HepG2 (cell line): Measurements from ENCODE around the gene ACBD6. TPM values are rescaled to one million over a fixed set of nuclear protein-coding genes. Genes with fewer than 3 reads are reported as not detected.

Source experiments
- CREB3 ChIP-seq: sonication (generic); formaldehyde crosslinking; IDR thresholded peaks from 2 replicates; pipeline ENCODE4 v1.5.0; 2020; ENCODE audit warnings: missing genetic modification reagents
- FUBP1 ChIP-seq: sonication (generic); formaldehyde crosslinking; IDR thresholded peaks from 2 replicates; pipeline ENCODE4 v1.5.1; 2020; ENCODE audit warnings: missing genetic modification reagents, mild to moderate bottlenecking, borderline replicate concordance
- GATA4 ChIP-seq: sonication (generic); IDR thresholded peaks from 2 replicates; pipeline ENCODE4 v1.6.1; 2016; ENCODE audit warnings: antibody characterized with exemption, low read depth, borderline replicate concordance
- HMG20A ChIP-seq: IDR thresholded peaks from 2 replicates; pipeline ENCODE4 v1.6.1; 2016; ENCODE audit warnings: borderline replicate concordance
- HNF4A ChIP-seq: sonication (generic); formaldehyde crosslinking; IDR thresholded peaks from 2 replicates; pipeline ENCODE4 v1.4.0; 2020; ENCODE audit warnings: missing genetic modification reagents
- NFKB2 ChIP-seq: sonication (generic); formaldehyde crosslinking; IDR thresholded peaks from 2 replicates; pipeline ENCODE4 v1.4.0; 2020; ENCODE audit warnings: missing genetic modification reagents, borderline replicate concordance
- RBM39 ChIP-seq: fragments of 200-400 bp; formaldehyde crosslinking; IDR thresholded peaks from one replicate; pipeline ENCODE4 v1.6.1; 2018; ENCODE audit warnings: antibody characterized with exemption, mild to moderate bottlenecking, low read depth, low read length; ENCODE audit not compliant: poor library complexity, severe bottlenecking
- SKI ChIP-seq: fragments of 450-650 bp; IDR thresholded peaks from one replicate; pipeline ENCODE4 v1.6.1; 2018; ENCODE audit warnings: mild to moderate bottlenecking; ENCODE audit not compliant: partially characterized antibody
- SNAI1 ChIP-seq: sonication (generic); formaldehyde crosslinking; IDR thresholded peaks from 2 replicates; pipeline ENCODE4 v1.5.0; 2020; ENCODE audit warnings: mild to moderate bottlenecking, missing genetic modification reagents, borderline replicate concordance
- STAT5B ChIP-seq: sonication (generic); formaldehyde crosslinking; IDR thresholded peaks from 2 replicates; pipeline ENCODE4 v1.4.0; 2020; ENCODE audit warnings: missing genetic modification reagents
- ZNF629 ChIP-seq: sonication (generic); formaldehyde crosslinking; conservative IDR thresholded peaks from 2 replicates; pipeline ENCODE4 v1.5.0; 2020; ENCODE audit warnings: missing genetic modification reagents
- ZNF740 ChIP-seq: sonication (generic); formaldehyde crosslinking; IDR thresholded peaks from 2 replicates; pipeline ENCODE4 v1.4.0; 2020; ENCODE audit warnings: missing genetic modification reagents
- ZNF773 ChIP-seq: sonication (generic); formaldehyde crosslinking; IDR thresholded peaks from 2 replicates; pipeline ENCODE4 v1.4.0; 2020; ENCODE audit warnings: missing genetic modification reagents, borderline replicate concordance
- ZNF891 ChIP-seq: sonication (generic); formaldehyde crosslinking; IDR thresholded peaks from 2 replicates; pipeline ENCODE4 v1.5.0; 2020; ENCODE audit warnings: mild to moderate bottlenecking, missing genetic modification reagents
- polyA plus RNA-seq, 8 experiments: library from polyadenylated mRNA; depleted of rRNA in 3 of 8; stranded (reverse) in 7 of 8; unstranded in 1 of 8; fragments of >200 nt; fragmentation: Illumina TruSeq in 4 of 8; extraction: Trizol in 4 of 8; gene quantifications; 2 replicates each; pipeline versions ENCODE4 v1.2.1 to v1.2.3, GENCODE V29; 2011 to 2016; ENCODE audit warnings: low read depth in 4 of 8, missing spikeins in 1 of 8, mixed read lengths in 1 of 8; ENCODE audit not compliant: insufficient read depth in 1 of 8
- total RNA-seq, 5 experiments: library from RNA; depleted of rRNA; stranded (reverse); fragments of >200 nt; fragmentation: Illumina TruSeq; extraction: Trizol; gene quantifications; 2 replicates each; pipeline ENCODE4 v1.2.3, GENCODE V29; 2016; ENCODE audit warnings: low read depth in 1 of 5
- TF ChIP-seq, protein P1 (sequence below): sonication (generic); formaldehyde crosslinking; IDR thresholded peaks from 2 replicates; pipeline ENCODE4; 2020; ENCODE audit warnings: missing genetic modification reagents, mild to moderate bottlenecking, borderline replicate concordance
- TF ChIP-seq, protein P2 (sequence below): sonication (generic); formaldehyde crosslinking; IDR thresholded peaks from 2 replicates; pipeline ENCODE4 v1.8.1; 2023; ENCODE audit warnings: mild to moderate bottlenecking, moderate library complexity, missing genetic modification reagents
- TF ChIP-seq, protein P3 (sequence below): sonication (generic); formaldehyde crosslinking; IDR thresholded peaks from 2 replicates; pipeline ENCODE4 v1.8.0; 2022; ENCODE audit warnings: low read depth, missing genetic modification reagents
- TF ChIP-seq, protein P4 (sequence below): IDR thresholded peaks from 2 replicates; pipeline ENCODE4 v1.6.1; 2016; ENCODE audit warnings: mild to moderate bottlenecking

Gene ACBD6
- total and polyA plus RNA-seq, 2 of the 13 experiments (the other 11 are each of a cell fraction or from before 2014, with no cell fraction given) = 33.5 to 47.2 TPM

- TF ChIP-seq CREB3 (no peak), ZNF629 (CRISPR knock-in tag) (no peak), ZNF891 (CRISPR knock-in tag) (no peak), FUBP1 (CRISPR knock-in tag) (0 out of 2 replicates have a peak, but pooled peaks have one; percentile 63), RBM39 (peak; percentile 58), NFKB2 (no peak), SNAI1 (CRISPR knock-in tag) (no peak), ZNF740 (no peak), HNF4A (peak; percentile 62), ZNF773 (CRISPR knock-in tag) (no peak), GATA4 (no peak), SKI (no peak), STAT5B (CRISPR knock-in tag) (no peak), HMG20A (CRISPR knock-in tag) (peak; percentile 37; the same call in 1 of the 2 replicates)
- TF ChIP-seq, protein P1, sequence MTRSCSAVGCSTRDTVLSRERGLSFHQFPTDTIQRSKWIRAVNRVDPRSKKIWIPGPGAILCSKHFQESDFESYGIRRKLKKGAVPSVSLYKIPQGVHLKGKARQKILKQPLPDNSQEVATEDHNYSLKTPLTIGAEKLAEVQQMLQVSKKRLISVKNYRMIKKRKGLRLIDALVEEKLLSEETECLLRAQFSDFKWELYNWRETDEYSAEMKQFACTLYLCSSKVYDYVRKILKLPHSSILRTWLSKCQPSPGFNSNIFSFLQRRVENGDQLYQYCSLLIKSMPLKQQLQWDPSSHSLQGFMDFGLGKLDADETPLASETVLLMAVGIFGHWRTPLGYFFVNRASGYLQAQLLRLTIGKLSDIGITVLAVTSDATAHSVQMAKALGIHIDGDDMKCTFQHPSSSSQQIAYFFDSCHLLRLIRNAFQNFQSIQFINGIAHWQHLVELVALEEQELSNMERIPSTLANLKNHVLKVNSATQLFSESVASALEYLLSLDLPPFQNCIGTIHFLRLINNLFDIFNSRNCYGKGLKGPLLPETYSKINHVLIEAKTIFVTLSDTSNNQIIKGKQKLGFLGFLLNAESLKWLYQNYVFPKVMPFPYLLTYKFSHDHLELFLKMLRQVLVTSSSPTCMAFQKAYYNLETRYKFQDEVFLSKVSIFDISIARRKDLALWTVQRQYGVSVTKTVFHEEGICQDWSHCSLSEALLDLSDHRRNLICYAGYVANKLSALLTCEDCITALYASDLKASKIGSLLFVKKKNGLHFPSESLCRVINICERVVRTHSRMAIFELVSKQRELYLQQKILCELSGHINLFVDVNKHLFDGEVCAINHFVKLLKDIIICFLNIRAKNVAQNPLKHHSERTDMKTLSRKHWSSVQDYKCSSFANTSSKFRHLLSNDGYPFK (CRISPR knock-in tag) = no peak
- TF ChIP-seq, protein P2, sequence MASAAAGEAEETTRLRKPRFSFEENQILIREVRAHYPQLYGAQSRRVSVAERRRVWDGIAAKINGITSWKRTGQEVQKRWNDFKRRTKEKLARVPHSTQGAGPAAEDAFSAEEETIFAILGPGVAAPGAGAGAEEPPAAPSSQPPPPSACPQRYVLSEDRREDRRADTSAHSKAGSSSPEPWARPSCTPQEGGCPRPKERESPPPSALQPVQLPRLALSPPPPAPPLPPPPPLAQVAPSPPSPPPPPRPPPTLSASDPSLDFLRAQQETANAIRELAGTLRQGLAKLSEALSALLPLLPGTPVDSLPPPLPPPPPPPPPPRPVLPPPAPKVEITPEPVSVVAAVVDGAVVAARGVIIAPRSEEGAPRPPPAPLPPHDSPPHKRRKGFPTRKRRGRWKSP (CRISPR knock-in tag) = no peak
- TF ChIP-seq, protein P3, sequence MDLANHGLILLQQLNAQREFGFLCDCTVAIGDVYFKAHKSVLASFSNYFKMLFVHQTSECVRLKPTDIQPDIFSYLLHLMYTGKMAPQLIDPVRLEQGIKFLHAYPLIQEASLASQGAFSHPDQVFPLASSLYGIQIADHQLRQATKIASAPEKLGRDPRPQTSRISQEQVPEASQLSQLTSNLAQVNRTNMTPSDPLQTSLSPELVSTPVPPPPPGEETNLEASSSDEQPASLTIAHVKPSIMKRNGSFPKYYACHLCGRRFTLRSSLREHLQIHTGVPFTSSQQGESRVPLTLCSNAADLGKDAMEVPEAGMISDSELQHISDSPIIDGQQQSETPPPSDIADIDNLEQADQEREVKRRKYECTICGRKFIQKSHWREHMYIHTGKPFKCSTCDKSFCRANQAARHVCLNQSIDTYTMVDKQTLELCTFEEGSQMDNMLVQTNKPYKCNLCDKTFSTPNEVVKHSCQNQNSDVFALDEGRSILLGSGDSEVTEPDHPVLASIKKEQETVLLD (CRISPR knock-in tag) = no peak
- TF ChIP-seq, protein P4, sequence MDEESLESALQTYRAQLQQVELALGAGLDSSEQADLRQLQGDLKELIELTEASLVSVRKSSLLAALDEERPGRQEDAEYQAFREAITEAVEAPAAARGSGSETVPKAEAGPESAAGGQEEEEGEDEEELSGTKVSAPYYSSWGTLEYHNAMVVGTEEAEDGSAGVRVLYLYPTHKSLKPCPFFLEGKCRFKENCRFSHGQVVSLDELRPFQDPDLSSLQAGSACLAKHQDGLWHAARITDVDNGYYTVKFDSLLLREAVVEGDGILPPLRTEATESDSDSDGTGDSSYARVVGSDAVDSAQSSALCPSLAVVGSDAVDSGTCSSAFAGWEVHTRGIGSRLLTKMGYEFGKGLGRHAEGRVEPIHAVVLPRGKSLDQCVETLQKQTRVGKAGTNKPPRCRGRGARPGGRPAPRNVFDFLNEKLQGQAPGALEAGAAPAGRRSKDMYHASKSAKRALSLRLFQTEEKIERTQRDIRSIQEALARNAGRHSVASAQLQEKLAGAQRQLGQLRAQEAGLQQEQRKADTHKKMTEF (CRISPR knock-in tag) = no peak
These were observed 248.5 kb downstream of the ACBD6 start (continued) for GRCh38 chr1:180253585-180254495.
